A549 (cell line): ENCODE results near the gene STBD1.

Experiments
- BCL3 ChIP-seq: fragments of >200 bp; sonication (Bioruptor Twin); formaldehyde crosslinking; IDR thresholded peaks from 3 replicates; pipeline ENCODE4 v1.6.1; 2016
- BHLHE40 ChIP-seq: IDR thresholded peaks from 2 replicates; pipeline ENCODE4 v1.6.1; 2012; ENCODE audit warnings: low read depth, low read length, inconsistent platforms
- CTCF ChIP-seq: fragments of >200 bp; sonication (Bioruptor Twin); formaldehyde crosslinking; IDR thresholded peaks from 3 replicates; pipeline ENCODE4 v1.5.1; 2016
- ESRRA ChIP-seq: fragments of 150-350 bp; IDR thresholded peaks from 2 replicates; pipeline ENCODE4 v1.6.1; 2014; ENCODE audit warnings: mild to moderate bottlenecking, low read length, borderline replicate concordance
- KDM1A ChIP-seq: fragments of 200-600 bp; sonication (generic); IDR thresholded peaks from 2 replicates; pipeline ENCODE4 v1.6.1; 2016; ENCODE audit warnings: low read depth, mild to moderate bottlenecking
- POLR2A ChIP-seq: IDR thresholded peaks from 2 replicates; pipeline ENCODE4 v1.6.1; 2012; ENCODE audit warnings: mild to moderate bottlenecking, low read length
- POLR2AphosphoS2 ChIP-seq: conservative IDR thresholded peaks from 2 replicates; pipeline ENCODE4 v1.6.1; 2012; ENCODE audit warnings: low read length, improper control_type of control experiment, inconsistent platforms
- RFX5 ChIP-seq: fragments of 450-650 bp; IDR thresholded peaks from 2 replicates; pipeline ENCODE4 v1.7.1; 2014; ENCODE audit warnings: antibody characterized with exemption, mild to moderate bottlenecking, moderate library complexity
- SMC3 ChIP-seq: fragments of >200 bp; sonication (Bioruptor Twin); formaldehyde crosslinking; IDR thresholded peaks from 3 replicates; pipeline ENCODE4 v1.6.1; 2018; ENCODE audit warnings: inconsistent platforms
- TFCP2L1 ChIP-seq: fragments of 250-450 bp; sonication (Bioruptor Pico); IDR thresholded peaks from 2 replicates; pipeline ENCODE4 v1.5.0; 2021; ENCODE audit warnings: mild to moderate bottlenecking
- TP53 ChIP-seq: fragments of 250-450 bp; sonication (Bioruptor Pico); IDR thresholded peaks from 2 replicates; pipeline ENCODE4 v1.5.0; 2021; ENCODE audit warnings: mild to moderate bottlenecking, moderate library complexity

GRCh38 chr4:76354517-76355473 lies 48.3 kb downstream of the STBD1 start:
- no peak for TF ChIP-seq CTCF
- TF ChIP-seq BHLHE40 = no peak
- no peak for TF ChIP-seq POLR2A
- TF ChIP-seq BCL3 = no peak
- TF ChIP-seq KDM1A = no peak
- no peak for TF ChIP-seq TFCP2L1 (CRISPR knock-in tag)
- TF ChIP-seq POLR2AphosphoS2 = no peak
- TF ChIP-seq ESRRA = no peak
- no peak for TF ChIP-seq TP53 (CRISPR knock-in tag)
- no peak for TF ChIP-seq SMC3
- TF ChIP-seq RFX5 = no peak
